K562 (cell line): ENCODE data around the gene GOLGA2. TPM values are rescaled to one million over a fixed set of nuclear protein-coding genes. Genes with fewer than 3 reads are reported as not detected.

ENCODE experiments used
- ATF1 ChIP-seq, 2 experiments: fragments of 450-650 bp in 1 of 2; IDR thresholded peaks; 2 replicates each; pipeline ENCODE4 v1.6.1; 2016; ENCODE audit warnings: missing compliant biosample characterization in 1 of 2, missing genetic modification characterization in 1 of 2
- CTBP1 ChIP-seq: fragments of 450-650 bp; IDR thresholded peaks from 2 replicates; pipeline ENCODE4 v1.6.1; 2016; ENCODE audit warnings: borderline replicate concordance
- DNMT1 ChIP-seq: fragments of 450-650 bp; IDR thresholded peaks from 2 replicates; pipeline ENCODE4 v1.6.1; 2016; ENCODE audit warnings: antibody characterized with exemption, mild to moderate bottlenecking
- EGR1 ChIP-seq: fragments of 450-650 bp; conservative IDR thresholded peaks from 2 replicates; pipeline ENCODE4 v1.6.1; 2017; ENCODE audit warnings: mild to moderate bottlenecking
- GATAD2A ChIP-seq: fragments of 450-650 bp; IDR thresholded peaks from 2 replicates; pipeline ENCODE4 v1.6.1; 2017
- ILF3 ChIP-seq: fragments of 450-650 bp; IDR thresholded peaks from 2 replicates; pipeline ENCODE4 v1.6.1; 2018; ENCODE audit warnings: antibody characterized with exemption, mild to moderate bottlenecking, moderate library complexity, borderline replicate concordance
- KAT2B ChIP-seq: IDR thresholded peaks from one replicate; pipeline ENCODE4 v1.6.1; 2012; ENCODE audit warnings: low read depth, mild to moderate bottlenecking, control low read depth, inconsistent platforms, low read length, moderate library complexity
- MAZ ChIP-seq, 2 experiments: fragments of 450-650 bp in 1 of 2; sonication (generic) in 1 of 2; formaldehyde crosslinking; IDR thresholded peaks in 1 of 2; conservative IDR thresholded peaks in 1 of 2; 2 replicates each; pipeline versions ENCODE4 v1.4.0 to v1.5.0; 2020; ENCODE audit warnings: mild to moderate bottlenecking in 1 of 2, missing genetic modification reagents in 1 of 2
- MYBL2 ChIP-seq, 2 experiments: fragments of 450-650 bp in 1 of 2; sonication (generic) in 1 of 2; formaldehyde crosslinking in 1 of 2; IDR thresholded peaks; 2 replicates each; pipeline versions ENCODE4 v1.6.1 to v1.8.1; 2017 to 2022; ENCODE audit warnings: borderline replicate concordance in 1 of 2, inconsistent platforms in 1 of 2, low read depth in 1 of 2, mild to moderate bottlenecking in 1 of 2, missing genetic modification reagents in 1 of 2, moderate library complexity in 1 of 2
- SAFB ChIP-seq: fragments of 200-400 bp; formaldehyde crosslinking; IDR thresholded peaks from 2 replicates; pipeline ENCODE4 v1.6.1; 2017; ENCODE audit warnings: low read depth, low read length, borderline replicate concordance
- SREBF2 ChIP-seq: sonication (generic); formaldehyde crosslinking; IDR thresholded peaks from 2 replicates; pipeline ENCODE4 v1.4.0; 2020; ENCODE audit warnings: mild to moderate bottlenecking, missing genetic modification reagents
- TBL1XR1 ChIP-seq, 2 experiments: IDR thresholded peaks; 2 replicates each; pipeline ENCODE4 v1.6.1; 2012; ENCODE audit warnings: improper control_type of control experiment in 2 of 2, low read length in 2 of 2, mild to moderate bottlenecking in 1 of 2
- WHSC1 ChIP-seq: IDR thresholded peaks from one replicate; pipeline ENCODE4 v1.6.1; 2012; ENCODE audit warnings: low read length, control low read depth, inconsistent platforms
- YY1 ChIP-seq, 3 experiments: IDR thresholded peaks; 2 replicates each; pipeline ENCODE4 v1.6.1; 2011; ENCODE audit warnings: low read length in 2 of 3, mild to moderate bottlenecking in 2 of 3, moderate library complexity in 2 of 3, borderline replicate concordance in 1 of 3, control low read depth in 1 of 3, low read depth in 1 of 3; ENCODE audit not compliant: insufficient read depth in 3 of 3, insufficient replicate concordance in 2 of 3, control insufficient read depth in 1 of 3, insufficient read length in 1 of 3; ENCODE audit errors: extremely low read depth in 1 of 3
- ZBED1 ChIP-seq: IDR thresholded peaks from 2 replicates; pipeline ENCODE4 v1.6.1; 2014
- ZFX ChIP-seq: sonication (generic); formaldehyde crosslinking; IDR thresholded peaks from 2 replicates; pipeline ENCODE4 v1.8.0; 2022; ENCODE audit warnings: mild to moderate bottlenecking, missing genetic modification reagents, moderate library complexity
- ZKSCAN1 ChIP-seq: fragments of 150-350 bp; IDR thresholded peaks from 2 replicates; pipeline ENCODE4 v1.6.1; 2016; ENCODE audit warnings: low read depth, low read length
- ZNF551 ChIP-seq: fragments of 250-450 bp; sonication (Bioruptor Pico); IDR thresholded peaks from 2 replicates; pipeline ENCODE4 v1.5.0; 2021; ENCODE audit warnings: mild to moderate bottlenecking, moderate library complexity
- polyA plus RNA-seq, 8 experiments: library from polyadenylated mRNA; depleted of rRNA in 4 of 8; stranded (reverse) in 5 of 8; unstranded in 3 of 8; fragments of >200 nt; fragmentation: Nextera tagmentation in 2 of 8; fragmentation: Illumina TruSeq in 1 of 8; extraction: Ambion mirVana in 2 of 8; extraction: Trizol in 1 of 8; gene quantifications; 2 replicates each; pipeline versions ENCODE4 v1.2.1 to v1.2.3, GENCODE V29; 2011 to 2014; ENCODE audit warnings: inconsistent platforms in 1 of 8, missing spikeins in 1 of 8
- total RNA-seq, 7 experiments: library from RNA; depleted of rRNA in 6 of 7; stranded (reverse); fragments of >200 nt in 6 of 7; fragmentation: Illumina TruSeq in 2 of 7; extraction: Trizol in 2 of 7; gene quantifications; 2 replicates each; pipeline versions ENCODE4 v1.2.1 to v1.2.3, GENCODE V29; 2011 to 2021; ENCODE audit warnings: low replicate concordance in 1 of 7
- TF ChIP-seq, protein P1 (sequence below): fragments of 250-450 bp; sonication (Bioruptor Pico); IDR thresholded peaks from 2 replicates; pipeline ENCODE4 v1.8.0; 2022; ENCODE audit warnings: inconsistent platforms, mild to moderate bottlenecking, moderate library complexity, borderline replicate concordance
- TF ChIP-seq, protein P2 (sequence below): sonication (generic); formaldehyde crosslinking; IDR thresholded peaks from 2 replicates; pipeline ENCODE4 v1.5.0; 2020; ENCODE audit warnings: missing genetic modification reagents
- TF ChIP-seq, protein P3 (sequence below), 2 experiments: fragments of 450-650 bp; IDR thresholded peaks; 2 replicates each; pipeline ENCODE4 v1.6.1; 2016
- TF ChIP-seq, protein P4 (sequence below), 2 experiments: fragments of 450-650 bp in 1 of 2; sonication (generic) in 1 of 2; formaldehyde crosslinking; conservative IDR thresholded peaks; 2 replicates each; pipeline versions ENCODE4 v1.4.0 to v1.8.1; 2020 to 2022; ENCODE audit warnings: mild to moderate bottlenecking in 1 of 2, missing genetic modification reagents in 1 of 2
- TF ChIP-seq, protein P5 (sequence below): sonication (generic); formaldehyde crosslinking; IDR thresholded peaks from 2 replicates; pipeline ENCODE4 v1.8.1; 2023; ENCODE audit warnings: mild to moderate bottlenecking, missing genetic modification reagents

GOLGA2 gene
- total and polyA plus RNA-seq, 9 of the 15 experiments (the other 6 are each of a cell fraction or from before 2014, with no cell fraction given) = 15.7 to 138 (median 76.0) TPM

DNA sequence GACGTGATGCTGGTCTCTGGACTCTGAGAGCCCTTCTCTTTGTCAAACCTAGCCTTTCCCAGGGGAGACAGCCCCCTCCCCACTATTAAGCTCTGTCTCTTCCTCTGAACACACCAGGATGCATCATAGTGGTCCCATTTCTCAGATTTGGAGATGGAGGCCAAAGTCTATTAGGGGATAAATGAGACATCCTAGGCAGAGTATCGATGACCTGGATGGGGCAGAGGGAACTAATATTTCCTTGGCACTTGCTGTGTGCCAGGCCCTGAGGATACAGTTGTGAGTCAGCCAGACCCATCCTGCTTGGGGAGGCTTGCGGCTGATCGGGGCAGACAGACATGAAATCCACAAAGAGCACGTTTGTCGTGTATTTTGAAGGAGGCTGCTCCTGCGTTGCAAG is 67.4 kb downstream of the GOLGA2 start (continued):
- TF ChIP-seq ZKSCAN1 (no peak), DNMT1 (no peak), ZBED1 (no peak), ZFX (CRISPR knock-in tag) (no peak), ZNF551 (CRISPR knock-in tag) (no peak), TBL1XR1 (IDR thresholded peaks at IDR 0.05; ENCODE audit: low read length in 2 of 2) (no peak), YY1 (IDR thresholded peaks at IDR 0.05; ENCODE audit: borderline replicate concordance in 1 of 3, control insufficient read depth in 1 of 3, extremely low read depth in 1 of 3, insufficient read depth in 3 of 3, insufficient read length in 1 of 3, insufficient replicate concordance in 2 of 3, low read depth in 1 of 3, low read length in 2 of 3) (no peak), SAFB (no peak), KAT2B (no peak), WHSC1 (no peak), GATAD2A (no peak), MAZ (CRISPR knock-in tag; conservative IDR thresholded peaks at IDR 0.05 in 1 of 2, IDR thresholded peaks at IDR 0.05 in 1 of 2) (no peak), EGR1 (no peak), MYBL2 (IDR thresholded peaks at IDR 0.05; ENCODE audit: low read depth) (no peak), MYBL2 (CRISPR knock-in tag; IDR thresholded peaks at IDR 0.05; ENCODE audit: borderline replicate concordance) (no peak), SREBF2 (CRISPR knock-in tag) (no peak), CTBP1 (no peak), ATF1 (CRISPR knock-in tag; IDR thresholded peaks at IDR 0.05) (no peak), ATF1 (tag; IDR thresholded peaks at IDR 0.05) (no peak), ILF3 (no peak)
- TF ChIP-seq, protein P1, sequence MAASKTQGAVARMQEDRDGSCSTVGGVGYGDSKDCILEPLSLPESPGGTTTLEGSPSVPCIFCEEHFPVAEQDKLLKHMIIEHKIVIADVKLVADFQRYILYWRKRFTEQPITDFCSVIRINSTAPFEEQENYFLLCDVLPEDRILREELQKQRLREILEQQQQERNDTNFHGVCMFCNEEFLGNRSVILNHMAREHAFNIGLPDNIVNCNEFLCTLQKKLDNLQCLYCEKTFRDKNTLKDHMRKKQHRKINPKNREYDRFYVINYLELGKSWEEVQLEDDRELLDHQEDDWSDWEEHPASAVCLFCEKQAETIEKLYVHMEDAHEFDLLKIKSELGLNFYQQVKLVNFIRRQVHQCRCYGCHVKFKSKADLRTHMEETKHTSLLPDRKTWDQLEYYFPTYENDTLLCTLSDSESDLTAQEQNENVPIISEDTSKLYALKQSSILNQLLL (CRISPR knock-in tag) = no peak
- TF ChIP-seq, protein P2, sequence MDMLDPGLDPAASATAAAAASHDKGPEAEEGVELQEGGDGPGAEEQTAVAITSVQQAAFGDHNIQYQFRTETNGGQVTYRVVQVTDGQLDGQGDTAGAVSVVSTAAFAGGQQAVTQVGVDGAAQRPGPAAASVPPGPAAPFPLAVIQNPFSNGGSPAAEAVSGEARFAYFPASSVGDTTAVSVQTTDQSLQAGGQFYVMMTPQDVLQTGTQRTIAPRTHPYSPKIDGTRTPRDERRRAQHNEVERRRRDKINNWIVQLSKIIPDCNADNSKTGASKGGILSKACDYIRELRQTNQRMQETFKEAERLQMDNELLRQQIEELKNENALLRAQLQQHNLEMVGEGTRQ (CRISPR knock-in tag) = no peak
- TF ChIP-seq, protein P3, sequence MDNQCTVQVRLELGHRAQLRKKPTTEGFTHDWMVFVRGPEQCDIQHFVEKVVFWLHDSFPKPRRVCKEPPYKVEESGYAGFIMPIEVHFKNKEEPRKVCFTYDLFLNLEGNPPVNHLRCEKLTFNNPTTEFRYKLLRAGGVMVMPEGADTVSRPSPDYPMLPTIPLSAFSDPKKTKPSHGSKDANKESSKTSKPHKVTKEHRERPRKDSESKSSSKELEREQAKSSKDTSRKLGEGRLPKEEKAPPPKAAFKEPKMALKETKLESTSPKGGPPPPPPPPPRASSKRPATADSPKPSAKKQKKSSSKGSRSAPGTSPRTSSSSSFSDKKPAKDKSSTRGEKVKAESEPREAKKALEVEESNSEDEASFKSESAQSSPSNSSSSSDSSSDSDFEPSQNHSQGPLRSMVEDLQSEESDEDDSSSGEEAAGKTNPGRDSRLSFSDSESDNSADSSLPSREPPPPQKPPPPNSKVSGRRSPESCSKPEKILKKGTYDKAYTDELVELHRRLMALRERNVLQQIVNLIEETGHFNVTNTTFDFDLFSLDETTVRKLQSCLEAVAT (IDR thresholded peaks at IDR 0.05) = no peak
- TF ChIP-seq, protein P4, sequence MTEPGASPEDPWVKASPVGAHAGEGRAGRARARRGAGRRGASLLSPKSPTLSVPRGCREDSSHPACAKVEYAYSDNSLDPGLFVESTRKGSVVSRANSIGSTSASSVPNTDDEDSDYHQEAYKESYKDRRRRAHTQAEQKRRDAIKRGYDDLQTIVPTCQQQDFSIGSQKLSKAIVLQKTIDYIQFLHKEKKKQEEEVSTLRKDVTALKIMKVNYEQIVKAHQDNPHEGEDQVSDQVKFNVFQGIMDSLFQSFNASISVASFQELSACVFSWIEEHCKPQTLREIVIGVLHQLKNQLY (CRISPR knock-in tag; conservative IDR thresholded peaks at IDR 0.05) = no peak
- TF ChIP-seq, protein P5, sequence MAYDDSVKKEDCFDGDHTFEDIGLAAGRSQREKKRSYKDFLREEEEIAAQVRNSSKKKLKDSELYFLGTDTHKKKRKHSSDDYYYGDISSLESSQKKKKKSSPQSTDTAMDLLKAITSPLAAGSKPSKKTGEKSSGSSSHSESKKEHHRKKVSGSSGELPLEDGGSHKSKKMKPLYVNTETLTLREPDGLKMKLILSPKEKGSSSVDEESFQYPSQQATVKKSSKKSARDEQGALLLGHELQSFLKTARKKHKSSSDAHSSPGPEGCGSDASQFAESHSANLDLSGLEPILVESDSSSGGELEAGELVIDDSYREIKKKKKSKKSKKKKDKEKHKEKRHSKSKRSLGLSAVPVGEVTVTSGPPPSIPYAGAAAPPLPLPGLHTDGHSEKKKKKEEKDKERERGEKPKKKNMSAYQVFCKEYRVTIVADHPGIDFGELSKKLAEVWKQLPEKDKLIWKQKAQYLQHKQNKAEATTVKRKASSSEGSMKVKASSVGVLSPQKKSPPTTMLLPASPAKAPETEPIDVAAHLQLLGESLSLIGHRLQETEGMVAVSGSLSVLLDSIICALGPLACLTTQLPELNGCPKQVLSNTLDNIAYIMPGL (CRISPR knock-in tag) = 0 out of 2 replicates have a peak, but pooled peaks have one; percentile 61
